ENCODE results near the gene IL20RB.

GRCh38 chr3:136992115-136992514, 34.3 kb downstream of the IL20RB start:
- TF ChIP-seq POLR2AphosphoS5 (IDR thresholded peaks at IDR 0.05; ENCODE audit: borderline replicate concordance, low read depth, low read length), result no peak
- no peak for TF ChIP-seq EZH2 (IDR thresholded peaks at IDR 0.05)
- TF ChIP-seq FOXP2 (optimal IDR thresholded peaks at IDR 0.05; ENCODE audit: control extremely low read depth, extremely low read length, insufficient read depth), result no peak
